ENCODE measurements around the gene PLAA. TPM values are rescaled to one million over a fixed set of nuclear protein-coding genes. Genes with fewer than 3 reads are reported as not detected.

The PLAA gene
- total and polyA plus RNA-seq, 10 of the 15 experiments (the other 5 are each of a cell fraction or from before 2014, with no cell fraction given) = 5.6 to 42.4 (median 34.1) TPM

DNA sequence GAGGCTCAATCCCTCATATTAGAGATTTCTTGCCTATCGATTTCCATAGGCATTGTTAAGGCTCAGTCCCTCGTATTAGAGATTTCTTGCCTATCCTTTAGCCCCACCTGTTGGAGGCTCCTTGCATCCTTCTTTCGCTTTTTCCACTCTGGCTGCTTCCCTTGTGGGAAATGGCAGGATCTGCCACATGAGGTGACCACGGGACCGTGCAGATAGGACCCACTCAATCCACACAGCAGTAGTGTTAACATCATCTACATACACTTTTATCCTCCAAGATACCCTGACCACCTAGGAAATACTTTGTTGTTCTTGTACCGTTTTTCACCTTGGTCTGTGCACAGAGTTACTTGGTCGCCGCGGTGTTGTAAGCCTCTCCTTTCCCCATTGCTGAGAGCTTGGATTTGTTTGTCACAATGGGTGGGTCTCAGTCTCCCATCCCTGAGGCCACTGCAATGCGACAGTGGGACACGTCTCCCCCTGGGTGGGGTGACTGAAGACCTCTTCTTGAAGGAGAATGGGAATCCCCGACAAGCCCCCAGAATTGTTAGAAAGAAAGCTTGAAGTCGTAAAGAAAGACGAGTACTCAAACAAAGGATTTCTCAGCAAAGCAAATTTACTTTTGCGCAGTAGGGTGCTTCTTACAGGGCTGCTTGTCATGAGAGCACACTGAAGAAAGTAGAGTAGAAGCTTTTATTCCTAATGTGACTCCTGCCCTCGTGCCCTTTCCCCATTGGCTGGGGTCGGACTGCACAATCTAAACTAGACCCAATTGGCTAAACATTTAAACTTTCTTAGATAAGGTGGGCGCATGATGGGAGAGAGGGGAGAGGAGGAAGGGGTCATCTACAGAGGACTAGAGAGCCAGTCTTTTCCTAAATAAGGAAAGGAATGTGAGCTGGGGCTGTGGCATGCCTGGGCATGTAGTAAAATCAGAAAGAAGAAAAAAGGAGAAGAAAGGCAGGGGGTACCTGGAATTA is 29.0 kb upstream of the PLAA start:
- Histone ChIP-seq H3K79me2 (ENCODE audit: control insufficient read depth, insufficient read depth, low read length) (no peaks in the 10 kb centered on the region), H4K20me1 (ENCODE audit: control insufficient read depth, insufficient read depth) (no peaks in the 10 kb centered on the region), H3K27me3 (replicated peaks in 1 of 2; ENCODE audit: control insufficient read depth in 2 of 2, insufficient read depth in 2 of 2, low read length in 1 of 2) (no peaks in the 10 kb centered on the region), H3K4me2 (ENCODE audit: control insufficient read depth, insufficient read depth) (no peak overlapping the region), H2AFZ (ENCODE audit: control insufficient read depth, low read depth, low read length) (no peak overlapping the region), H3K27ac (ENCODE audit: control insufficient read depth, insufficient read depth) (no peak overlapping the region), H3K36me3 (ENCODE audit: control insufficient read depth in 2 of 2, insufficient read depth in 2 of 2, low read length in 1 of 2) (no peaks in the 10 kb centered on the region), H3K9me3 (replicated peaks; ENCODE audit: control insufficient read depth, insufficient read depth, low read length) (no peaks in the 10 kb centered on the region), H3K4me3 (no peak overlapping the region), H3K9ac (ENCODE audit: control insufficient read depth, insufficient read depth, low read length) (no peak overlapping the region), H3K4me1 (ENCODE audit: control insufficient read depth, insufficient read depth, low read length) (no peaks in the 10 kb centered on the region)
- ChIA-PET RAD21 (ENCODE audit: unreplicated experiment) (no interaction called here), CTCF (interaction anchor here (0.6 to 2.0 kb wide), 9 partner anchors 16 to 301 kb away, joined by 3 to 6 read pairs (median 4); partner anchors contain the start of genes CAAP1 and IFT74), SMC1A (ENCODE audit: uncharacterized antibody, unreplicated experiment) (interaction anchor here (1.5 kb wide), 1 partner anchor 13 kb away, joined by 3 read pairs; no protein-coding TSS in a partner anchor), POLR2A (no interaction called here)
- intact Hi-C loops (cut with micrococcal nuclease; ENCODE audit: unreplicated experiment) (loop anchor here (10.0 kb wide), 2 partner anchors 111 to 231 kb away; no protein-coding TSS in a partner anchor), in situ Hi-C loops (cut with MboI) (no loop called here)
- ATAC-seq (no peak; the same call in 2 of the 3 replicates), FAIRE-seq (no peak), DNase-seq (ENCODE audit: low read depth, low spot score) (no peak)
- no TSS peak for BruUV-seq (replicated peaks)
- TF ChIP-seq SMC3 (IDR thresholded peaks at IDR 0.05; ENCODE audit: borderline replicate concordance, low read length) (peak; percentile 15; the same call in 1 of the 2 replicates), RAD21 (IDR thresholded peaks at IDR 0.05; ENCODE audit: insufficient read depth, low read depth, low read length) (peak; percentile 41)
- TF ChIP-seq, protein P1, sequence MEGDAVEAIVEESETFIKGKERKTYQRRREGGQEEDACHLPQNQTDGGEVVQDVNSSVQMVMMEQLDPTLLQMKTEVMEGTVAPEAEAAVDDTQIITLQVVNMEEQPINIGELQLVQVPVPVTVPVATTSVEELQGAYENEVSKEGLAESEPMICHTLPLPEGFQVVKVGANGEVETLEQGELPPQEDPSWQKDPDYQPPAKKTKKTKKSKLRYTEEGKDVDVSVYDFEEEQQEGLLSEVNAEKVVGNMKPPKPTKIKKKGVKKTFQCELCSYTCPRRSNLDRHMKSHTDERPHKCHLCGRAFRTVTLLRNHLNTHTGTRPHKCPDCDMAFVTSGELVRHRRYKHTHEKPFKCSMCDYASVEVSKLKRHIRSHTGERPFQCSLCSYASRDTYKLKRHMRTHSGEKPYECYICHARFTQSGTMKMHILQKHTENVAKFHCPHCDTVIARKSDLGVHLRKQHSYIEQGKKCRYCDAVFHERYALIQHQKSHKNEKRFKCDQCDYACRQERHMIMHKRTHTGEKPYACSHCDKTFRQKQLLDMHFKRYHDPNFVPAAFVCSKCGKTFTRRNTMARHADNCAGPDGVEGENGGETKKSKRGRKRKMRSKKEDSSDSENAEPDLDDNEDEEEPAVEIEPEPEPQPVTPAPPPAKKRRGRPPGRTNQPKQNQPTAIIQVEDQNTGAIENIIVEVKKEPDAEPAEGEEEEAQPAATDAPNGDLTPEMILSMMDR (IDR thresholded peaks at IDR 0.05 in 2 of 3, conservative IDR thresholded peaks at IDR 0.05 in 1 of 3; ENCODE audit: control insufficient read depth in 2 of 3, extremely low read depth in 1 of 3, insufficient read depth in 1 of 3, low read depth in 3 of 3, low read length in 3 of 3) = peak in 2 of 3 experiments; percentile 31 to 33; a peak in 2 of 6 replicates
- TF ChIP-seq, protein P2, sequence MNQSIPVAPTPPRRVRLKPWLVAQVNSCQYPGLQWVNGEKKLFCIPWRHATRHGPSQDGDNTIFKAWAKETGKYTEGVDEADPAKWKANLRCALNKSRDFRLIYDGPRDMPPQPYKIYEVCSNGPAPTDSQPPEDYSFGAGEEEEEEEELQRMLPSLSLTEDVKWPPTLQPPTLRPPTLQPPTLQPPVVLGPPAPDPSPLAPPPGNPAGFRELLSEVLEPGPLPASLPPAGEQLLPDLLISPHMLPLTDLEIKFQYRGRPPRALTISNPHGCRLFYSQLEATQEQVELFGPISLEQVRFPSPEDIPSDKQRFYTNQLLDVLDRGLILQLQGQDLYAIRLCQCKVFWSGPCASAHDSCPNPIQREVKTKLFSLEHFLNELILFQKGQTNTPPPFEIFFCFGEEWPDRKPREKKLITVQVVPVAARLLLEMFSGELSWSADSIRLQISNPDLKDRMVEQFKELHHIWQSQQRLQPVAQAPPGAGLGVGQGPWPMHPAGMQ (IDR thresholded peaks at IDR 0.05; ENCODE audit: borderline replicate concordance) = no peak
- WGBS (ENCODE audit: insufficient coverage, insufficient replicate concordance, low lambda C conversion rate, missing lambda C conversion rate) = 83% methylated on average over 18 of the region's 18 CpGs
